K562 (cell line): ENCODE results near the gene NOD1. TPM values are rescaled to one million over a fixed set of nuclear protein-coding genes. Genes with fewer than 3 reads are reported as not detected.

Experiments
- C11orf30 ChIP-seq: fragments of 450-650 bp; IDR thresholded peaks from 2 replicates; pipeline ENCODE4 v1.6.1; 2016; ENCODE audit warnings: low read depth, mild to moderate bottlenecking
- MXD1 ChIP-seq: fragments of 250-450 bp; sonication (Bioruptor Pico); IDR thresholded peaks from 2 replicates; pipeline ENCODE4 v1.8.0; 2021; ENCODE audit warnings: borderline replicate concordance, mild to moderate bottlenecking, moderate library complexity; ENCODE audit not compliant: poor library complexity, severe bottlenecking
- TAL1 ChIP-seq: fragments of 450-650 bp; IDR thresholded peaks from 2 replicates; pipeline ENCODE4 v1.6.1; 2016; ENCODE audit warnings: mild to moderate bottlenecking
- TFAP4 ChIP-seq: sonication (generic); formaldehyde crosslinking; IDR thresholded peaks from 2 replicates; pipeline ENCODE4 v1.8.0; 2022; ENCODE audit warnings: missing genetic modification reagents, mild to moderate bottlenecking, moderate library complexity, borderline replicate concordance
- ZFP1 ChIP-seq: fragments of 450-650 bp; formaldehyde crosslinking; IDR thresholded peaks from 2 replicates; pipeline ENCODE4 v1.4.0; 2020; ENCODE audit warnings: mild to moderate bottlenecking, mixed read lengths
- ZKSCAN3 ChIP-seq: fragments of 250-450 bp; sonication (Bioruptor Pico); IDR thresholded peaks from 2 replicates; pipeline ENCODE4 v1.4.0; 2020
- ZMIZ1 ChIP-seq, 2 experiments: fragments of 150-350 bp in 1 of 2; IDR thresholded peaks; 2 replicates each; pipeline ENCODE4 v1.6.1; 2012 to 2016; ENCODE audit warnings: low read depth in 2 of 2, low read length in 2 of 2, mild to moderate bottlenecking in 1 of 2, moderate library complexity in 1 of 2
- ZNF24 ChIP-seq: fragments of 450-650 bp; IDR thresholded peaks from 2 replicates; pipeline ENCODE4 v1.6.1; 2016
- polyA plus RNA-seq, 8 experiments: library from polyadenylated mRNA; depleted of rRNA in 4 of 8; stranded (reverse) in 5 of 8; unstranded in 3 of 8; fragments of >200 nt; fragmentation: Nextera tagmentation in 2 of 8; fragmentation: Illumina TruSeq in 1 of 8; extraction: Ambion mirVana in 2 of 8; extraction: Trizol in 1 of 8; gene quantifications; 2 replicates each; pipeline versions ENCODE4 v1.2.1 to v1.2.3, GENCODE V29; 2011 to 2014; ENCODE audit warnings: inconsistent platforms in 1 of 8, missing spikeins in 1 of 8
- total RNA-seq, 7 experiments: library from RNA; depleted of rRNA in 6 of 7; stranded (reverse); fragments of >200 nt in 6 of 7; fragmentation: Illumina TruSeq in 2 of 7; extraction: Trizol in 2 of 7; gene quantifications; 2 replicates each; pipeline versions ENCODE4 v1.2.1 to v1.2.3, GENCODE V29; 2011 to 2021; ENCODE audit warnings: low replicate concordance in 1 of 7

The NOD1 gene
- total and polyA plus RNA-seq, 9 of the 15 experiments (the other 6 are each of a cell fraction or from before 2014, with no cell fraction given): 0.34 to 7.1 (median 4.7) TPM

- TF ChIP-seq TFAP4 (CRISPR knock-in tag) (no peak), MXD1 (CRISPR knock-in tag) (no peak), TAL1 (no peak), ZMIZ1 (IDR thresholded peaks at IDR 0.05; ENCODE audit: low read depth in 2 of 2, low read length in 2 of 2) (no peak), ZKSCAN3 (CRISPR knock-in tag) (no peak), C11orf30 (no peak), ZFP1 (no peak), ZNF24 (no peak)
- TF ChIP-seq, all 486 proteins: peak for 0
Observed at GRCh38 chr7:30472081-30472783, 6.4 kb downstream of the NOD1 start (continued).
